ENCODE results near the gene PTPN4.
A peak's percentile ranks its signal among the peaks of the same experiment; 100 is the strongest.
"Not testable (repeated sequence)": the region's sequence is repeated elsewhere in the genome, so short reads cannot be mapped to it uniquely, and the experiment has no call there.

PTPN4 gene

GRCh38 chr2:119950966-119951365 is 191.2 kb downstream of the PTPN4 start:
- no peak for DNase-seq

- DNase-seq = no peak
Observed at GRCh38 chr2:119958670-119959268, 199.0 kb downstream of the PTPN4 start.

- DNase-seq = no peak
Observed at GRCh38 chr2:119960821-119961220, 201.1 kb downstream of the PTPN4 start.

- no peak for DNase-seq
Observed at GRCh38 chr2:119981896-119982295, 222.2 kb downstream of the PTPN4 start.

- no peak for DNase-seq
Observed at GRCh38 chr2:119982506-119982905, 222.8 kb downstream of the PTPN4 start.

GRCh38 chr2:119983108-119983507 is 223.4 kb downstream of the PTPN4 start:
- no peak for DNase-seq

GRCh38 chr2:119996148-119996547 is 236.4 kb downstream of the PTPN4 start:
- DNase-seq = no peak

GRCh38 chr2:119996896-119997891 is 237.5 kb downstream of the PTPN4 start:
- DNase-seq = not testable (repeated sequence)

GRCh38 chr2:120001471-120001870 is 241.7 kb downstream of the PTPN4 start:
- no peak for DNase-seq

GRCh38 chr2:120004254-120004653 is 244.5 kb downstream of the PTPN4 start:
- DNase-seq = no peak

GRCh38 chr2:120005834-120006521 is 246.3 kb downstream of the PTPN4 start:
- no peak for DNase-seq

GRCh38 chr2:120007851-120008250 is 248.1 kb downstream of the PTPN4 start:
- DNase-seq = no peak

GRCh38 chr2:120012363-120012762 is 252.6 kb downstream of the PTPN4 start:
- DNase-seq = no peak

GRCh38 chr2:120012771-120013596 is 253.3 kb downstream of the PTPN4 start, which contains the start of gene EPB41L5:
Gene EPB41L5 (plus strand): TSS chr2:120013077. CDS start chr2:120019085, 6,008 bp downstream.
- peak; percentile 85 for DNase-seq

GRCh38 chr2:120013597-120014223 is 254.0 kb downstream of the PTPN4 start:
- no peak for DNase-seq

GRCh38 chr2:120014226-120014980 is 254.7 kb downstream of the PTPN4 start:
- DNase-seq = no peak

GRCh38 chr2:120016800-120017199 is 257.1 kb downstream of the PTPN4 start:
- DNase-seq = no peak

- DNase-seq = no peak
Observed at GRCh38 chr2:120017201-120017600, 257.5 kb downstream of the PTPN4 start.

- DNase-seq = no peak
Observed at GRCh38 chr2:120018549-120018948, 258.8 kb downstream of the PTPN4 start.

GRCh38 chr2:120020554-120020953 is 260.8 kb downstream of the PTPN4 start:
- no peak for DNase-seq

- not testable (repeated sequence) for DNase-seq
Observed at GRCh38 chr2:120022505-120022904, 262.8 kb downstream of the PTPN4 start.
